GM13977 (cell line): ENCODE data around the gene OBSCN.

Source experiments
- DNase-seq: peaks from one replicate; pipeline ENCODE4 v3.0.0; 2012; ENCODE audit warnings: low spot score
- CTCF ChIP-seq: IDR thresholded peaks from 2 replicates; pipeline ENCODE4 v1.5.1; 2012; ENCODE audit warnings: mild to moderate bottlenecking, control low read depth; ENCODE audit not compliant: insufficient read depth; ENCODE audit errors: extremely low read depth, missing control alignments
- in situ Hi-C: fragments of 300-500 bp; cut with MboI; formaldehyde crosslinking; loops from one replicate; pipeline ENCODE4 v1.12.0; 2022; ENCODE audit warnings: low sequenced_read_pairs, low pct_unique_long_range_greater_than_20kb, mixed read lengths, inconsistent platforms; ENCODE audit not compliant: unreplicated experiment

OBSCN gene

GRCh38 chr1:228209657-228210056 lies 1.8 kb downstream of the OBSCN start:
- no peak for TF ChIP-seq CTCF
- in situ Hi-C loops, result no loop called here
- DNase-seq, result no peak

GRCh38 chr1:228210076-228210651 lies 2.3 kb downstream of the OBSCN start:
- no peak for DNase-seq
- in situ Hi-C loops, result no loop called here
- TF ChIP-seq CTCF, result no peak

- no peak for TF ChIP-seq CTCF
- in situ Hi-C loops, result no loop called here
- no peak for DNase-seq
Measured at GRCh38 chr1:228210712-228211530, 3.1 kb downstream of the OBSCN start.

GRCh38 chr1:228211531-228212414 lies 3.9 kb downstream of the OBSCN start:
- no peak for TF ChIP-seq CTCF
- DNase-seq, result no peak
- in situ Hi-C loops, result no loop called here

GRCh38 chr1:228212415-228212965 lies 4.6 kb downstream of the OBSCN start:
- TF ChIP-seq CTCF, result no peak
- DNase-seq, result no peak
- in situ Hi-C loops, result no loop called here
